ENCODE results near the gene DOCK4. TPM values are rescaled to one million over a fixed set of nuclear protein-coding genes. Genes with fewer than 3 reads are reported as not detected.

Gene DOCK4
- total and polyA plus RNA-seq, 2 of the 8 experiments (the other 6 are each of a cell fraction or from before 2014, with no cell fraction given), result 5.1 to 23.6 TPM

DNA sequence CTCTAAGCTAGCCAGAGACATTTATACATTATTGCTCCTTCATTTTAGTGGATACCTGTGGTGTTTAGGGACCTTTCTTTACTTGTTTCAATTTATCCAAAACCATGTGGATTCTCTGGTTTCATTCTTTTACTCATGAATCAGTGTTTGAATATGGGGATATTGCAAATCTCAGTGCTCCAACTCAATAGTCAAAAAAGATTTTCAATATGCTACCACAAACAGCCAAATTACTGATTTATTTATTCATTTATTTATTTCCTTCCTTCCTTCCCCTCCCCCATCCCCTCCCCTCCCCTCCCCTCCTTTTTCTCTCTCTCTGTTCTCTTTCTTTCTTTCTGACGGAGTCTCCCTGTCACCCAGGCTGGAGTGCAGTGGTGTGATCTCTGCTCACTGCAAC, 390.8 kb downstream of the DOCK4 start:
- Histone ChIP-seq H2BK5ac (ENCODE audit: low read depth, low read length) (no peak overlapping the region), H3K56ac (replicated peaks; ENCODE audit: insufficient read length, low read depth, low read length) (no peak overlapping the region), H3K18ac (ENCODE audit: extremely low read depth, low read length) (no peak overlapping the region), H2BK12ac (ENCODE audit: low read depth, low read length) (no peak overlapping the region), H4K20me1 (replicated peaks in 1 of 2; ENCODE audit: control insufficient read depth in 1 of 2, insufficient read depth in 2 of 2, low read length in 2 of 2) (no peaks in the 10 kb centered on the region), H4K91ac (replicated peaks; ENCODE audit: insufficient read length, low read length) (no peak overlapping the region), H3K79me1 (ENCODE audit: low read depth, low read length) (no peaks in the 10 kb centered on the region), H3K23me2 (ENCODE audit: low read depth, low read length) (no peaks in the 10 kb centered on the region), H3K79me2 (ENCODE audit: control insufficient read depth in 1 of 2, insufficient read depth in 2 of 2, low read length in 2 of 2) (no peaks in the 10 kb centered on the region), H2BK15ac (ENCODE audit: low read length) (no peak overlapping the region), H2BK20ac (ENCODE audit: low read length) (no peak overlapping the region), H2AFZ (ENCODE audit: low read length) (no peak overlapping the region), H3K9me3 (ENCODE audit: insufficient read depth in 2 of 2, low read depth in 1 of 2, low read length in 1 of 2) (no peaks in the 10 kb centered on the region), H3K27ac (ENCODE audit: low read depth, low read length) (no peak overlapping the region), H3K4me2 (ENCODE audit: insufficient read depth in 1 of 2, low read depth in 2 of 2, low read length in 2 of 2) (no peak overlapping the region), H3K4me3 (ENCODE audit: extremely low read depth in 1 of 4, insufficient read depth in 2 of 4, low read depth in 3 of 4, low read length in 4 of 4) (no peak overlapping the region), H4K5ac (ENCODE audit: insufficient read length, low read depth, low read length) (no peak overlapping the region), H3K14ac (ENCODE audit: insufficient read length) (no peak overlapping the region), H3K4ac (replicated peaks; ENCODE audit: insufficient read length, low read depth, low read length) (no peak overlapping the region), H3K23ac (ENCODE audit: insufficient read length) (no peak overlapping the region), H3K4me1 (replicated peaks in 1 of 4; ENCODE audit: control insufficient read depth in 3 of 4, insufficient read depth in 4 of 4, low read length in 3 of 4) (no peaks in the 10 kb centered on the region), H3K27me3 (replicated peaks in 1 of 4; ENCODE audit: control insufficient read depth in 3 of 4, extremely low read depth in 1 of 4, insufficient read depth in 3 of 4, low read length in 3 of 4) (no peaks in the 10 kb centered on the region; a peak in 1 of 7 replicates), H2AK5ac (ENCODE audit: low read depth, low read length) (no peak overlapping the region), H3K9ac (replicated peaks in 1 of 4; ENCODE audit: extremely low read depth in 1 of 4, low read depth in 3 of 4, low read length in 3 of 4) (no peak overlapping the region), H2BK120ac (replicated peaks; ENCODE audit: low read depth, low read length) (no peak overlapping the region), H3K36me3 (ENCODE audit: control insufficient read depth in 2 of 4, insufficient read depth in 4 of 4, low read length in 3 of 4) (no peaks in the 10 kb centered on the region; a peak in 1 of 8 replicates), H4K8ac (ENCODE audit: extremely low read depth, insufficient read depth, low read length) (no peak overlapping the region)
- FAIRE-seq (no peak), DNase-seq (ENCODE audit: low read depth in 1 of 2, low spot score in 2 of 2) (no peak)
- 83% methylated on average over 1 of the region's 1 CpG; no CpG with 5 or more reads in 1 of the 2 experiments for WGBS, 2 experiments (ENCODE audit: extremely low coverage in 1 of 2, insufficient coverage in 1 of 2, insufficient read length in 1 of 2, insufficient replicate concordance in 2 of 2, low coverage in 1 of 2, low lambda C conversion rate in 2 of 2, missing lambda C conversion rate in 1 of 2)
- CTCF ChIA-PET (ENCODE audit: partially characterized antibody), result interaction anchor here (1.6 to 2.6 kb wide), 2 partner anchors 8 to 40 kb away, joined by 4 to 9 read pairs; no protein-coding TSS in a partner anchor
- no peak for TF ChIP-seq CHD2 (IDR thresholded peaks at IDR 0.05; ENCODE audit: low read length)
- TF ChIP-seq TCF12 (IDR thresholded peaks at IDR 0.05; ENCODE audit: low read depth, low read length), result no peak
- TF ChIP-seq TEAD4 (IDR thresholded peaks at IDR 0.05; ENCODE audit: low read depth, low read length), result no peak
- POLR2A ChIA-PET (ENCODE audit: partially characterized antibody), result no interaction called here

Measured in H1 (cell line).